HEK293 (cell line): ENCODE measurements around the gene ANKRD11.
A peak's percentile ranks its signal among the peaks of the same experiment; 100 is the strongest.
"Not testable (repeated sequence)": the region's sequence is repeated elsewhere in the genome, so short reads cannot be mapped to it uniquely, and the experiment has no call there.

ENCODE experiments used
- CTCF ChIA-PET: fragments of 350-600 bp; formaldehyde crosslinking; extraction: SDS; loops from one replicate; lab custom pipeline; 2021; ENCODE audit warnings: antibody characterized with exemption; lab: Yijun Ruan, JAX
- POLR2A ChIA-PET: fragments of 300-600 bp; formaldehyde crosslinking; extraction: SDS; loops from one replicate; lab custom pipeline; 2020; ENCODE audit warnings: antibody characterized with exemption, inconsistent platforms; lab: Yijun Ruan, JAX
- H3K27ac ChIP-seq: fragments of 200-500 bp; sonication (Bioruptor generic); 2 replicates; pipeline ENCODE4 v1.5.1; 2014; ENCODE audit warnings: low read depth, low read length, control low read depth, inconsistent platforms; ENCODE audit errors: extremely low read depth
- H3K36me3 ChIP-seq, 2 experiments: fragments of 200-500 bp in 1 of 2; sonication (Bioruptor generic) in 1 of 2; 1 replicate in 1 of 2; 2 replicates in 1 of 2; pipeline ENCODE4 v1.5.1; 2014 to 2017; ENCODE audit warnings: inconsistent platforms in 2 of 2, low read length in 2 of 2; ENCODE audit not compliant: control insufficient read depth in 2 of 2, insufficient read depth in 1 of 2
- H3K4me1 ChIP-seq: fragments of 200-500 bp; sonication (Bioruptor generic); 2 replicates; pipeline ENCODE4 v1.5.1; 2014; ENCODE audit warnings: mild to moderate bottlenecking, low read length, inconsistent platforms; ENCODE audit not compliant: control insufficient read depth, insufficient read depth
- H3K4me3 ChIP-seq: 2 replicates; pipeline ENCODE4 v1.5.1; 2011; ENCODE audit warnings: low read depth, mild to moderate bottlenecking, control low read depth, low read length, moderate library complexity
- H3K9me3 ChIP-seq: fragments of 200-500 bp; sonication (Bioruptor generic); 2 replicates; pipeline ENCODE4 v1.5.1; 2014; ENCODE audit warnings: low read depth, low read length, inconsistent platforms; ENCODE audit not compliant: control insufficient read depth, insufficient read depth
- KLF16 ChIP-seq: fragments of 450-650 bp; formaldehyde crosslinking; IDR thresholded peaks from 2 replicates; pipeline ENCODE4 v1.5.1; 2017; ENCODE audit warnings: missing biosample characterization, missing genetic modification characterization
- SALL2 ChIP-seq: fragments of 450-650 bp; formaldehyde crosslinking; IDR thresholded peaks from 2 replicates; pipeline ENCODE4 v1.5.0; 2017; ENCODE audit warnings: missing biosample characterization, mild to moderate bottlenecking, missing genetic modification characterization, borderline replicate concordance
- SP7 ChIP-seq: fragments of 450-650 bp; formaldehyde crosslinking; IDR thresholded peaks from 2 replicates; pipeline ENCODE4 v1.5.1; 2016; ENCODE audit warnings: missing biosample characterization, missing genetic modification characterization
- TRIM28 ChIP-seq: IDR thresholded peaks from 2 replicates; pipeline ENCODE4 v1.6.1; 2011; ENCODE audit warnings: low read length, control low read depth, borderline replicate concordance
- ZBTB21 ChIP-seq: fragments of 450-650 bp; formaldehyde crosslinking; IDR thresholded peaks from 2 replicates; pipeline ENCODE4 v1.5.1; 2017; ENCODE audit warnings: missing biosample characterization, missing genetic modification characterization
- ZNF10 ChIP-seq: fragments of 450-650 bp; formaldehyde crosslinking; IDR thresholded peaks from 2 replicates; pipeline ENCODE4 v1.5.1; 2017; ENCODE audit warnings: missing biosample characterization, missing genetic modification characterization
- ZNF121 ChIP-seq: fragments of 450-650 bp; formaldehyde crosslinking; IDR thresholded peaks from 2 replicates; pipeline ENCODE4 v1.5.1; 2016; ENCODE audit warnings: missing biosample characterization, missing genetic modification characterization
- ZNF248 ChIP-seq: fragments of 450-650 bp; formaldehyde crosslinking; IDR thresholded peaks from 2 replicates; pipeline ENCODE4 v1.5.1; 2017; ENCODE audit warnings: missing biosample characterization, missing genetic modification characterization
- ZNF26 ChIP-seq: fragments of 450-650 bp; formaldehyde crosslinking; IDR thresholded peaks from 2 replicates; pipeline ENCODE4 v1.5.1; 2016; ENCODE audit warnings: missing biosample characterization, missing genetic modification characterization
- ZNF354C ChIP-seq: fragments of 450-650 bp; formaldehyde crosslinking; IDR thresholded peaks from 2 replicates; pipeline ENCODE4 v1.5.1; 2016; ENCODE audit warnings: missing biosample characterization, missing genetic modification characterization, low read depth, borderline replicate concordance
- ZNF433 ChIP-seq: fragments of 450-650 bp; formaldehyde crosslinking; IDR thresholded peaks from 2 replicates; pipeline ENCODE4 v1.5.1; 2016; ENCODE audit warnings: missing biosample characterization, missing genetic modification characterization, low read depth
- ZNF488 ChIP-seq: fragments of 450-650 bp; formaldehyde crosslinking; IDR thresholded peaks from 2 replicates; pipeline ENCODE4 v1.5.1; 2016; ENCODE audit warnings: missing biosample characterization, missing genetic modification characterization
- ZNF664 ChIP-seq: fragments of 450-650 bp; formaldehyde crosslinking; IDR thresholded peaks from 2 replicates; pipeline ENCODE4 v1.5.1; 2016; ENCODE audit warnings: missing biosample characterization, missing genetic modification characterization
- ZNF707 ChIP-seq: fragments of 450-650 bp; formaldehyde crosslinking; IDR thresholded peaks from 2 replicates; pipeline ENCODE4 v1.5.1; 2016; ENCODE audit warnings: missing biosample characterization, missing genetic modification characterization
- ZNF76 ChIP-seq: fragments of 450-650 bp; formaldehyde crosslinking; IDR thresholded peaks from 2 replicates; pipeline ENCODE4; 2016; ENCODE audit warnings: low read depth, missing biosample characterization, missing genetic modification characterization, borderline replicate concordance
- TF ChIP-seq, protein P1 (sequence below): fragments of 450-650 bp; formaldehyde crosslinking; IDR thresholded peaks from 2 replicates; pipeline ENCODE4 v1.5.1; 2016; ENCODE audit warnings: missing biosample characterization, missing genetic modification characterization, borderline replicate concordance
- TF ChIP-seq, protein P2 (sequence below): fragments of 450-650 bp; formaldehyde crosslinking; IDR thresholded peaks from 2 replicates; pipeline ENCODE4 v1.5.1; 2016; ENCODE audit warnings: missing biosample characterization, missing genetic modification characterization

The ANKRD11 gene

DNA sequence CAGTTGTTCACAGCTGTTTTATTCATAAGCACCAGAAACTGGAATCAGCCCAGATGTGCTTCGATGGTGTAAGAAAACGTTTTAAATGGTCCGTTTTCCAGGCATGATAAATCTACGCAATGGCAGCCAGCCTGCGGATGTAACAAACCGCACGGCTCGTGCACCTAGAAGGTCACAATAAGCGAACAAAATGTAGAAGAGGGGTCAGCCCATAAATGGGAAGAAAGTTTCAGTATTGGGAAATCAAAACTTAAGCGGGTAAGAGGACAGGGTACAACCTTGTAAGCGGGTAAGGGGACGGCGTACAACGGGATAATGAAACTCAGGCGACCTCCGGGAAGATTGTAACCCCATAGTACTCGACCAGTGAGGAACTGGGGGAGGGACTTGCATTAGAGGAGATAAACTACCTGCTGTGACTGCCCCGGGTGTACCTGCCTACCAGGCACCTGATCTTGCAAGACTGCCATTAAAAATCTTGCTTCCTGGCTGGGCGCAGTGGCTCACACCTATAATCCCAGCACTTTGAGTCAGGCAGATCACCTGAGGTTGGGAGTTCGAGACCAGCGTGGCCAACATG lies 66.6 kb downstream of the ANKRD11 start:
- no peak overlapping the region for H3K4me3 ChIP-seq
- TF ChIP-seq, protein P1, sequence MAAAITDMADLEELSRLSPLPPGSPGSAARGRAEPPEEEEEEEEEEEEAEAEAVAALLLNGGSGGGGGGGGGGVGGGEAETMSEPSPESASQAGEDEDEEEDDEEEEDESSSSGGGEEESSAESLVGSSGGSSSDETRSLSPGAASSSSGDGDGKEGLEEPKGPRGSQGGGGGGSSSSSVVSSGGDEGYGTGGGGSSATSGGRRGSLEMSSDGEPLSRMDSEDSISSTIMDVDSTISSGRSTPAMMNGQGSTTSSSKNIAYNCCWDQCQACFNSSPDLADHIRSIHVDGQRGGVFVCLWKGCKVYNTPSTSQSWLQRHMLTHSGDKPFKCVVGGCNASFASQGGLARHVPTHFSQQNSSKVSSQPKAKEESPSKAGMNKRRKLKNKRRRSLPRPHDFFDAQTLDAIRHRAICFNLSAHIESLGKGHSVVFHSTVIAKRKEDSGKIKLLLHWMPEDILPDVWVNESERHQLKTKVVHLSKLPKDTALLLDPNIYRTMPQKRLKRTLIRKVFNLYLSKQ (tag by site-specific recombination), result no peak
- TF ChIP-seq, protein P2, sequence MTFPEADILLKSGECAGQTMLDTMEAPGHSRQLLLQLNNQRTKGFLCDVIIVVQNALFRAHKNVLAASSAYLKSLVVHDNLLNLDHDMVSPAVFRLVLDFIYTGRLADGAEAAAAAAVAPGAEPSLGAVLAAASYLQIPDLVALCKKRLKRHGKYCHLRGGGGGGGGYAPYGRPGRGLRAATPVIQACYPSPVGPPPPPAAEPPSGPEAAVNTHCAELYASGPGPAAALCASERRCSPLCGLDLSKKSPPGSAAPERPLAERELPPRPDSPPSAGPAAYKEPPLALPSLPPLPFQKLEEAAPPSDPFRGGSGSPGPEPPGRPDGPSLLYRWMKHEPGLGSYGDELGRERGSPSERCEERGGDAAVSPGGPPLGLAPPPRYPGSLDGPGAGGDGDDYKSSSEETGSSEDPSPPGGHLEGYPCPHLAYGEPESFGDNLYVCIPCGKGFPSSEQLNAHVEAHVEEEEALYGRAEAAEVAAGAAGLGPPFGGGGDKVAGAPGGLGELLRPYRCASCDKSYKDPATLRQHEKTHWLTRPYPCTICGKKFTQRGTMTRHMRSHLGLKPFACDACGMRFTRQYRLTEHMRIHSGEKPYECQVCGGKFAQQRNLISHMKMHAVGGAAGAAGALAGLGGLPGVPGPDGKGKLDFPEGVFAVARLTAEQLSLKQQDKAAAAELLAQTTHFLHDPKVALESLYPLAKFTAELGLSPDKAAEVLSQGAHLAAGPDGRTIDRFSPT, result no peak
- no peak for TF ChIP-seq ZNF433 (tag by site-specific recombination)
- no peak for TF ChIP-seq ZNF26 (tag by site-specific recombination)
- no peak for TF ChIP-seq ZBTB21 (tag by site-specific recombination)
- no peak for TF ChIP-seq SALL2 (tag by site-specific recombination)
- TF ChIP-seq ZNF76 (tag by site-specific recombination), result no peak
- TF ChIP-seq, all 188 proteins: peak for 0
- Histone ChIP-seq H3K36me3 (peaks cover 0 to 7% of the 10 kb centered on the region in 2 experiments; a peak in 2 of 3 replicates), H3K9me3 (no peaks in the 10 kb centered on the region), H3K4me1 (peaks cover 3% of the 10 kb centered on the region; the same call in 1 of the 2 replicates), H3K27ac (no peak overlapping the region)
- CTCF ChIA-PET, result no interaction called here
- POLR2A ChIA-PET, result no interaction called here

- H3K4me3 ChIP-seq, result no peak overlapping the region
- H3K4me1 ChIP-seq, result peaks cover 3% of the 10 kb centered on the region; the same call in 1 of the 2 replicates
- CTCF ChIA-PET, result interaction anchor here (1.0 to 1.1 kb wide), 2 partner anchors 9 to 21 kb away, joined by 3 read pairs; no protein-coding TSS in a partner anchor
- peaks cover 0 to 8% of the 10 kb centered on the region in 2 experiments; a peak in 2 of 3 replicates for H3K36me3 ChIP-seq
- H3K9me3 ChIP-seq, result no peaks in the 10 kb centered on the region
- H3K27ac ChIP-seq, result no peak overlapping the region
- TF ChIP-seq ZNF10 (tag by site-specific recombination) (0 out of 2 replicates have a peak, but pooled peaks have one; percentile 14), KLF16 (tag by site-specific recombination) (no peak), SP7 (tag by site-specific recombination) (peak; percentile 50), ZNF664 (tag by site-specific recombination) (no peak)
- POLR2A ChIA-PET, result interaction anchor here (0.9 kb wide), 1 partner anchor 51 kb away, joined by 3 read pairs; no protein-coding TSS in a partner anchor
These were observed 67.3 kb downstream of the ANKRD11 start for GRCh38 chr16:89422905-89423630.

- no peak overlapping the region for H3K4me3 ChIP-seq
These were observed 67.8 kb downstream of the ANKRD11 start for GRCh38 chr16:89422527-89422904.

DNA sequence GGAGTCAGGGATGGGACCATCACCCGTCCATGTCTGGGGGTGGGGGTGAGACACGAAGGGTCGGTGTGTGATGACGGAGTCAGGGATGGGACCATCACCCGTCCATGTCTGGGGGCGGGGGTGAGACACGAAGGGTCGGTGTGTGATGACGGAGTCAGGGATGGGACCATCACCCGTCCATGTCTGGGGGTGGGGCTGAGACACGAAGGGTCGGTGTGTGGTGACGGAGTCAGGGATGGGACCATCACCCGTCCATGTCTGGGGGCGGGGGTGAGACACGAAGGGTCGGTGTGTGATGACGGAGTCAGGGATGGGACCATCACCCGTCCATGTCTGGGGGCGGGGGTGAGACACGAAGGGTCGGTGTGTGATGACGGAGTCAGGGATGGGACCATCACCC lies 69.1 kb downstream of the ANKRD11 start:
- CTCF ChIA-PET, H3K4me3 ChIP-seq, H3K27ac ChIP-seq, H3K9me3 ChIP-seq, POLR2A ChIA-PET, H3K4me1 ChIP-seq: not testable (repeated sequence)
- H3K36me3 ChIP-seq, result peaks cover 0 to 10% of the 10 kb centered on the region in 2 experiments; a peak in 2 of 3 replicates

More at GRCh38 chr16:89422527-89422904, 67.8 kb downstream of the ANKRD11 start:
- TF ChIP-seq ZNF248 (tag by site-specific recombination) (no peak), ZNF707 (tag by site-specific recombination) (no peak), TRIM28 (no peak), ZNF354C (tag by site-specific recombination) (no peak), ZNF488 (tag by site-specific recombination) (no peak), ZNF121 (no peak)
- H3K4me1 ChIP-seq, result peaks cover 3% of the 10 kb centered on the region; the same call in 1 of the 2 replicates
- H3K27ac ChIP-seq, result no peak overlapping the region
- no peaks in the 10 kb centered on the region for H3K9me3 ChIP-seq
- H3K36me3 ChIP-seq, result peaks cover 0 to 12% of the 10 kb centered on the region in 2 experiments; a peak in 2 of 3 replicates
- ChIA-PET POLR2A (interaction anchor here (0.9 kb wide), 1 partner anchor 52 kb away, joined by 3 read pairs; no protein-coding TSS in a partner anchor), CTCF (interaction anchor here (1.0 to 1.1 kb wide), 2 partner anchors 9 to 22 kb away, joined by 3 read pairs; no protein-coding TSS in a partner anchor)
